HCT116 (cell line): ENCODE results near the gene TOP3B. TPM values are rescaled to one million over a fixed set of nuclear protein-coding genes. Genes with fewer than 3 reads are reported as not detected.

ENCODE experiments used
- ATAC-seq: fragments of 200-7000 bp; cut with Tn5 transposase; 2 replicates; pipeline ENCODE4 v1.9.1; 2020; ENCODE audit warnings: mild to moderate bottlenecking, moderate library complexity
- BruUV-seq: library from RNA; stranded (reverse); fragments of 400-500 nt; replicated peaks from 2 replicates; lab custom pipeline; 2021; lab: Mats Ljungman, UMichigan
- CTCF ChIA-PET: fragments of 300-600 bp; sonication (Branson Sonifier 250); formaldehyde crosslinking; loops from one replicate; lab custom pipeline; 2021; ENCODE audit warnings: antibody characterized with exemption; lab: Charles Lee
- POLR2A ChIA-PET: fragments of 300-600, 350-600 bp; sonication (Branson Sonifier 250); formaldehyde crosslinking; loops from one replicate; lab custom pipeline; 2021; ENCODE audit warnings: antibody characterized with exemption; lab: Charles Lee
- RAD21 ChIA-PET, 2 experiments: fragments of 300-600 bp; sonication (Branson Sonifier 250); formaldehyde crosslinking; loops; one replicate each; lab custom pipeline; 2023; ENCODE audit warnings: low total read pairs in 2 of 2; ENCODE audit not compliant: uncharacterized antibody in 2 of 2, unreplicated experiment in 2 of 2, low non-redundant PET in 1 of 2; lab: Charles Lee
- DNase-seq: peaks from one replicate; pipeline ENCODE4 v3.0.0-alpha.2; 2010; ENCODE audit warnings: low read depth, low spot score
- H2AFZ ChIP-seq: fragments of 200-600 bp; shearing (Covaris generic), sonication (generic); 2 replicates; pipeline ENCODE4 v1.6.1; 2017; ENCODE audit warnings: low read depth, mixed run types, mixed read lengths, antibody characterized with exemption, low read length; ENCODE audit not compliant: poor library complexity, severe bottlenecking
- H3K27ac ChIP-seq: 2 replicates; pipeline ENCODE4 v1.5.1; 2012; ENCODE audit warnings: low read depth, low read length
- H3K27me3 ChIP-seq: fragments of 200-600 bp; sonication (generic); 2 replicates; pipeline ENCODE4 v1.6.1; 2016; ENCODE audit warnings: mixed run types, low read length, mixed read lengths; ENCODE audit not compliant: insufficient read depth
- H3K36me3 ChIP-seq, 2 experiments: fragments of 200-500 bp in 1 of 2; fragments of 200-600 bp in 1 of 2; sonication (Bioruptor generic) in 1 of 2; sonication (generic) in 1 of 2; 2 replicates each; pipeline versions ENCODE4 v1.5.1 to v1.6.1; 2014 to 2016; ENCODE audit warnings: low read length in 2 of 2, inconsistent platforms in 1 of 2, mixed read lengths in 1 of 2, mixed run types in 1 of 2; ENCODE audit not compliant: insufficient read depth in 2 of 2, control insufficient read depth in 1 of 2
- H3K4me1 ChIP-seq, 2 experiments: fragments of 200-600 bp in 1 of 2; sonication (generic) in 1 of 2; 2 replicates each; pipeline versions ENCODE4 v1.5.1 to v1.6.1; 2012 to 2017; ENCODE audit warnings: low read length in 2 of 2, inconsistent platforms in 1 of 2, mild to moderate bottlenecking in 1 of 2, mixed read lengths in 1 of 2, mixed run types in 1 of 2, moderate library complexity in 1 of 2; ENCODE audit not compliant: insufficient read depth in 2 of 2, control insufficient read depth in 1 of 2
- H3K4me2 ChIP-seq: fragments of 200-600 bp; sonication (generic); 2 replicates; pipeline ENCODE4 v1.6.1; 2017; ENCODE audit warnings: mixed run types, low read length, mixed read lengths
- H3K4me3 ChIP-seq, 2 experiments: fragments of 200-600 bp in 1 of 2; sonication (generic) in 1 of 2; replicated peaks in 1 of 2; 2 replicates each; pipeline ENCODE4 v1.5.1; 2011 to 2016; ENCODE audit warnings: low read length in 2 of 2, control low read depth in 1 of 2, low read depth in 1 of 2, mild to moderate bottlenecking in 1 of 2, mixed read lengths in 1 of 2, mixed run types in 1 of 2
- H3K79me2 ChIP-seq: fragments of 200-600 bp; sonication (generic); 2 replicates; pipeline ENCODE4 v1.6.1; 2017; ENCODE audit warnings: mild to moderate bottlenecking, mixed run types, low read length, moderate library complexity, mixed read lengths; ENCODE audit not compliant: insufficient read depth
- H3K9ac ChIP-seq: fragments of 200-600 bp; sonication (generic); 2 replicates; pipeline ENCODE4 v1.6.1; 2016; ENCODE audit warnings: low read length, mixed read lengths
- H3K9me2 ChIP-seq: fragments of 200-600 bp; sonication (generic), shearing (Covaris generic); 2 replicates; pipeline ENCODE4 v1.6.1; 2017; ENCODE audit warnings: mixed run types, mild to moderate bottlenecking, moderate library complexity; ENCODE audit not compliant: insufficient read depth
- H3K9me3 ChIP-seq, 2 experiments: fragments of 200-500 bp in 1 of 2; fragments of 200-600 bp in 1 of 2; sonication (Bioruptor generic) in 1 of 2; sonication (generic) in 1 of 2; 2 replicates each; pipeline ENCODE4 v1.6.1; 2014 to 2017; ENCODE audit warnings: low read length in 2 of 2, mixed read lengths in 2 of 2, inconsistent platforms in 1 of 2, low read depth in 1 of 2, mild to moderate bottlenecking in 1 of 2, mixed run types in 1 of 2, moderate library complexity in 1 of 2; ENCODE audit not compliant: control insufficient read depth in 1 of 2, insufficient read depth in 1 of 2
- H4K20me1 ChIP-seq: fragments of 200-600 bp; sonication (generic), shearing (Covaris generic); 2 replicates; pipeline ENCODE4 v1.6.1; 2017; ENCODE audit warnings: mixed run types, mild to moderate bottlenecking, moderate library complexity; ENCODE audit not compliant: insufficient read depth
- CBX3 ChIP-seq: IDR thresholded peaks from 2 replicates; pipeline ENCODE4 v1.6.1; 2012; ENCODE audit warnings: low read depth
- CEBPB ChIP-seq: IDR thresholded peaks from 2 replicates; pipeline ENCODE4 v1.6.1; 2012; ENCODE audit warnings: low read depth
- CTCF ChIP-seq, 3 experiments: fragments of 200-600 bp in 1 of 3; sonication (generic) in 1 of 3; IDR thresholded peaks in 2 of 3; conservative IDR thresholded peaks in 1 of 3; 2 replicates each; pipeline ENCODE4 v1.5.1; 2012 to 2017; ENCODE audit warnings: low read depth in 2 of 3, low read length in 2 of 3, antibody characterized with exemption in 1 of 3, borderline replicate concordance in 1 of 3, control low read depth in 1 of 3, mild to moderate bottlenecking in 1 of 3, mixed read lengths in 1 of 3, mixed run types in 1 of 3, moderate library complexity in 1 of 3; ENCODE audit not compliant: insufficient read depth in 1 of 3
- ELF1 ChIP-seq: IDR thresholded peaks from 2 replicates; pipeline ENCODE4 v1.6.1; 2012; ENCODE audit warnings: low read depth, borderline replicate concordance
- EZH2 ChIP-seq: fragments of 200-600 bp; sonication (generic); IDR thresholded peaks from 2 replicates; pipeline ENCODE4 v1.6.1; 2017; ENCODE audit warnings: antibody characterized with exemption, mixed run types
- EZH2phosphoT487 ChIP-seq: fragments of 200-600 bp; IDR thresholded peaks from 2 replicates; pipeline ENCODE4 v1.6.1; 2018; ENCODE audit warnings: antibody characterized with exemption, borderline replicate concordance
- FOSL1 ChIP-seq: IDR thresholded peaks from 2 replicates; pipeline ENCODE4 v1.6.1; 2012; ENCODE audit warnings: low read depth
- MAX ChIP-seq: IDR thresholded peaks from 2 replicates; pipeline ENCODE4 v1.6.1; 2012
- POLR2A ChIP-seq: IDR thresholded peaks from 2 replicates; pipeline ENCODE4 v1.7.0; 2011; ENCODE audit warnings: borderline replicate concordance; ENCODE audit not compliant: insufficient read depth, insufficient read length; ENCODE audit errors: extremely low read depth
- POLR2AphosphoS5 ChIP-seq: IDR thresholded peaks from 2 replicates; pipeline ENCODE4 v1.6.1; 2011; ENCODE audit warnings: mild to moderate bottlenecking, low read depth, low read length, moderate library complexity
- RAD21 ChIP-seq: IDR thresholded peaks from 2 replicates; pipeline ENCODE4 v1.6.1; 2012; ENCODE audit warnings: low read depth, mild to moderate bottlenecking
- REST ChIP-seq: IDR thresholded peaks from 2 replicates; pipeline ENCODE4 v1.6.1; 2012; ENCODE audit warnings: low read depth
- SIN3A ChIP-seq: IDR thresholded peaks from 2 replicates; pipeline ENCODE4 v1.6.1; 2012; ENCODE audit warnings: low read depth
- SP1 ChIP-seq: IDR thresholded peaks from 2 replicates; pipeline ENCODE4 v1.6.1; 2012; ENCODE audit warnings: low read depth
- SRF ChIP-seq: IDR thresholded peaks from 2 replicates; pipeline ENCODE4 v1.6.1; 2012; ENCODE audit warnings: low read depth
- TCF7L2 ChIP-seq: IDR thresholded peaks from 2 replicates; pipeline ENCODE4 v1.7.0; 2011; ENCODE audit warnings: borderline replicate concordance, inconsistent platforms; ENCODE audit not compliant: insufficient read depth, insufficient read length; ENCODE audit errors: extremely low read depth
- YY1 ChIP-seq: IDR thresholded peaks from 2 replicates; pipeline ENCODE4 v1.6.1; 2011; ENCODE audit warnings: low read length, low read depth, moderate library complexity, mild to moderate bottlenecking; ENCODE audit not compliant: insufficient replicate concordance; ENCODE audit errors: extremely low read depth
- ZBTB33 ChIP-seq: IDR thresholded peaks from 2 replicates; pipeline ENCODE4 v1.6.1; 2011; ENCODE audit warnings: mild to moderate bottlenecking, low read length, moderate library complexity; ENCODE audit not compliant: insufficient replicate concordance; ENCODE audit errors: extremely low read depth
- ZFX ChIP-seq: fragments of 450-650 bp; IDR thresholded peaks from 2 replicates; pipeline ENCODE4 v1.6.1; 2017
- intact Hi-C: fragments of 100-400 bp; cut with micrococcal nuclease; formaldehyde crosslinking; loops from 2 replicates; pipeline ENCODE4 v1.10.0; 2022
- total RNA-seq: library from RNA; stranded (reverse); gene quantifications from one replicate; pipeline ENCODE4 v1.2.1, GENCODE V29; 2021; ENCODE audit not compliant: unreplicated experiment
- TF ChIP-seq, protein P1 (sequence below): IDR thresholded peaks from 2 replicates; pipeline ENCODE4 v1.6.1; 2012

The TOP3B gene
- total RNA-seq, 1 experiment from 2014 or later: 50.1 TPM

GRCh38 chr22:21989049-21989448, 6.5 kb upstream of the TOP3B start:
- ChIA-PET POLR2A (no interaction called here), RAD21 (no interaction called here), CTCF (no interaction called here)
- BruUV-seq: no TSS peak
- H3K9me2 ChIP-seq: no peaks in the 10 kb centered on the region
- H3K4me1 ChIP-seq: no peaks in the 10 kb centered on the region
- ATAC-seq (no peak), DNase-seq (no peak)
- no peak for TF ChIP-seq REST
- no peak for TF ChIP-seq FOSL1
- no peak for TF ChIP-seq SRF
- TF ChIP-seq ELF1: no peak
- no peak for TF ChIP-seq CEBPB
- no peak for TF ChIP-seq ZBTB33
- no peak for TF ChIP-seq EZH2
- TF ChIP-seq POLR2AphosphoS5: no peak
- TF ChIP-seq MAX: no peak
- TF ChIP-seq ZFX: no peak
- TF ChIP-seq, protein P1, sequence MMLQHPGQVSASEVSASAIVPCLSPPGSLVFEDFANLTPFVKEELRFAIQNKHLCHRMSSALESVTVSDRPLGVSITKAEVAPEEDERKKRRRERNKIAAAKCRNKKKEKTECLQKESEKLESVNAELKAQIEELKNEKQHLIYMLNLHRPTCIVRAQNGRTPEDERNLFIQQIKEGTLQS: no peak
- TF ChIP-seq RAD21: no peak
- TF ChIP-seq TCF7L2: no peak
- no peak for TF ChIP-seq CBX3
- no peak for TF ChIP-seq SIN3A
- TF ChIP-seq EZH2phosphoT487: no peak
- no peak for TF ChIP-seq CTCF (IDR thresholded peaks at IDR 0.05 in 2 of 3, conservative IDR thresholded peaks at IDR 0.05 in 1 of 3; ENCODE audit: borderline replicate concordance in 1 of 3, insufficient read depth in 1 of 3, low read depth in 2 of 3, low read length in 2 of 3)
- no peak for TF ChIP-seq YY1
- no peak for TF ChIP-seq SP1
- TF ChIP-seq POLR2A: no peak
- no peak overlapping the region for H3K9ac ChIP-seq
- no peaks in the 10 kb centered on the region for H4K20me1 ChIP-seq
- no peak overlapping the region for H3K27ac ChIP-seq
- H3K4me2 ChIP-seq: no peak overlapping the region
- intact Hi-C loops: no loop called here
- no peaks in the 10 kb centered on the region for H3K36me3 ChIP-seq
- H3K79me2 ChIP-seq: no peaks in the 10 kb centered on the region
- no peaks in the 10 kb centered on the region for H3K27me3 ChIP-seq
- H3K4me3 ChIP-seq: no peak overlapping the region
- no peaks in the 10 kb centered on the region for H3K9me3 ChIP-seq
- H2AFZ ChIP-seq: no peak overlapping the region
